ENCODE results near the gene TSPAN9.

TSPAN9 gene

DNA sequence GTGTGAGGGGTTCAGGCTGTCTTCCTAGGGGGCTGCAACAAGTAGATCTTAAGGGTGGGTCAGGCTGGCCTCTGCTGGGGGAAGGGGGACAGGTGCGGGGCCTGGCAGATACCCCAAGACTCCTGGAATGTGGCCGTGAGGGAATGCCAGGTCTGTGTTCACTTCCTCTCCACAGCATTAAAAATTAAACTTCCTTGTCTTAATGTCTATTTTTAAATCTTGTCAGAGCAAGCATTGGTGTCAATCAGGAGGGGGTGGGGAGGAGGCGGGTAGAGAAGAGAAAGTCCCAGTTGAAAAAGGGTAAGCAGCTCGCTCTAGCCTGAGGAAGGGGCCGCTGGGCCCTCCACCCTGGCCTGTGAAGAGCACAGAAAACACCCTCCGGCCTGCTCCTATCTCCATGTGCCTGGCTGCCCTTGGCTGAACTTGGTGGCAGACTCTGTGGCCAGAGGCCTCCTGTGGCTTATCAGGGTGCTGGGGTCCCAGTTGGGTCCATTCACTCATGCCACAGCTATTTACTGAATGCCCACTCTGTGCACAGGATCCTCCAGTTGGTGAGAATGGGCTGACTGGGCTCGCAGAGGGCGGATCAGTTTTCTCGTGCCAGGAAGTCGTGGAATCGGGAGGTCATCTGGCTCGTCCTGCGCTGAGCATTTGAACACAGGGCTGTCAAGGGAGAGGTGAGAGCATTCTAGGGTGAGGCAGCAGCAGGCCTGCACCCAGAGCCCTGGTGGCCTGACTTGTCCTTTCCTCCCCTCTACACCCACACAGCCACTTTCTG, 128.8 kb downstream of the TSPAN9 start:
- Histone ChIP-seq H3K4me1 (ENCODE audit: control insufficient read depth, insufficient read depth, low read length) (peaks cover 7% of the 10 kb centered on the region), H3K36me3 (ENCODE audit: control insufficient read depth, insufficient read depth, low read length) (no peaks in the 10 kb centered on the region), H3K27me3 (ENCODE audit: control insufficient read depth, insufficient read depth, low read length) (peaks cover 19% of the 10 kb centered on the region), H3K4me3 (ENCODE audit: low read depth, low read length) (no peak overlapping the region), H3K9me3 (ENCODE audit: control insufficient read depth, insufficient read depth, low read length) (no peaks in the 10 kb centered on the region), H3K9ac (ENCODE audit: low read depth, low read length) (no peak overlapping the region)

DNA sequence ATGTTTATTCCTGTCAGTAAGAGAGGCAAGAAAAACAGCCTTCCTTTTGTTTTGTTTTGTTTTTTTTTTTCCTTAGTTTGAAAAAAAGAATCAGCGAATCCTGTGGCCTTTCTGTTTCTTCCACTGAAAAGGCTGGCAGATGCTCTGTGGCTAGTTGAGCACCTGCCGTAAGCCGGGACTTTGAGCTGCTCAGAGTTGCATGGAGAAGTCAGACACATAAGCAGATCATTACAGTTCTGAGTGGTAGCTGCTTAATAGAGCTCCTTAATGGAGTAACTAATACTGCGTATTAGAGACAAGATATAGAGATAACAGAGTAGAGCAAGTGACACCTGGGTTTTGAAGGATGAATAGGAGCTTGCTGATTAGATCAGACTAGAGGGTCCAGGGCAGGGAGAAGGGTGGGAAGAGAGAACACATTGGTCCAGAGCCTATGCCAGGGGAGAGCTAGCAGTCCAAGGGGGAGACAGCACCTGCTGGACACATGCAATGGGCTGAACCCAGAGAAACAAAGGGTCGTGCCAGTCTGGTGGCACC, 129.4 kb downstream of the TSPAN9 start:
- Histone ChIP-seq H3K4me3 (ENCODE audit: low read depth, low read length) (no peak overlapping the region), H3K4me1 (ENCODE audit: control insufficient read depth, insufficient read depth, low read length) (peaks cover 5% of the 10 kb centered on the region), H3K9me3 (ENCODE audit: control insufficient read depth, insufficient read depth, low read length) (no peaks in the 10 kb centered on the region), H3K9ac (ENCODE audit: low read depth, low read length) (no peak overlapping the region), H3K36me3 (ENCODE audit: control insufficient read depth, insufficient read depth, low read length) (no peaks in the 10 kb centered on the region), H3K27me3 (ENCODE audit: control insufficient read depth, insufficient read depth, low read length) (peaks cover 13% of the 10 kb centered on the region)

DNA sequence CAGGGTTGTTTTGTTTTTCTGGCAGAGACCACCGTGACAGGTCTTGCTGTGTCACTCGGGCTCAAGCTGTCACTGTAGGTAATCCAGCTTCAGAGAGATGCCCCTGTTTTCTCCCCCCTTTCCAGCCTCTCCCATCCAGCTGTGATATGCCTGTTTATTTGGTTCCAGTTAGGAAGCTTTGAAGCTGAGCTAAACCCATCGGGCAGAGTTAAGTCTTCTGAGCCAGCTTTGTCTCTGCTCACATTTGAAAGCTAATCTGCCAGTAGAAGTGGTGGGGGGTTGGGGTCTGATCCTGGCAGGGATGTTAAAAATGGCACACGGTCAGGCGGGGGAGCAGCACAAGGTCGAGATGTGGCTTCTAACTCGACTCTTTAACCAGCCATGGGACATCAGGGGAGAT, 130.0 kb downstream of the TSPAN9 start:
- Histone ChIP-seq H3K9ac (ENCODE audit: low read depth, low read length) (no peak overlapping the region), H3K9me3 (ENCODE audit: control insufficient read depth, insufficient read depth, low read length) (no peaks in the 10 kb centered on the region), H3K4me1 (ENCODE audit: control insufficient read depth, insufficient read depth, low read length) (peaks cover 5% of the 10 kb centered on the region)

DNA sequence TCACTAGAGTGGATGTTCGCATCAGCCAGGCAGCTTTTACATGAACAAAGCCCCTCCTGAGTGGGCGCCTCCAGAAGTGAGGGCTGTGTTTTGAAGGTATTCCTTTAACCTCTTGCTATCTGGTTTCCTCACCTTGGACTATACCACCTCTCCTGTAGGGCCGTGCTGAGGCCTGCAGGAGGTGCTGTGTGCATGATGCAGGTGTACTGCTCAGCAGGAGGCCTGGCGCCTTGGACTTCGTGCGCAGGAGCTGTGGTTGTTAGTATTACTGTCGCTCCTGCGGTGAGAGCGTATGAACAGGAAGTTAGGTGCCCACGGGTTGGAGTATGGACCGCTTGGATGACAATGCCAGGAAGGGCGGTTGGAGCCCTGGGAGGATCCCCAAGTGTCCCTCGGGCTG, 130.7 kb downstream of the TSPAN9 start:
- H3K27me3 ChIP-seq (ENCODE audit: control insufficient read depth, insufficient read depth, low read length) = peaks cover under 1% of the 10 kb centered on the region
- H3K4me3 ChIP-seq (ENCODE audit: low read depth, low read length) = no peak overlapping the region
- no peaks in the 10 kb centered on the region for H3K9me3 ChIP-seq (ENCODE audit: control insufficient read depth, insufficient read depth, low read length)
- H3K36me3 ChIP-seq (ENCODE audit: control insufficient read depth, insufficient read depth, low read length) = no peaks in the 10 kb centered on the region
- H3K9ac ChIP-seq (ENCODE audit: low read depth, low read length) = no peak overlapping the region
- H3K4me1 ChIP-seq (ENCODE audit: control insufficient read depth, insufficient read depth, low read length) = peaks cover 5% of the 10 kb centered on the region

More for the DNA sequence above, 130.0 kb downstream of the TSPAN9 start:
- Histone ChIP-seq H3K4me3 (ENCODE audit: low read depth, low read length) (no peak overlapping the region), H3K36me3 (ENCODE audit: control insufficient read depth, insufficient read depth, low read length) (no peaks in the 10 kb centered on the region), H3K27me3 (ENCODE audit: control insufficient read depth, insufficient read depth, low read length) (peaks cover 7% of the 10 kb centered on the region)

DNA sequence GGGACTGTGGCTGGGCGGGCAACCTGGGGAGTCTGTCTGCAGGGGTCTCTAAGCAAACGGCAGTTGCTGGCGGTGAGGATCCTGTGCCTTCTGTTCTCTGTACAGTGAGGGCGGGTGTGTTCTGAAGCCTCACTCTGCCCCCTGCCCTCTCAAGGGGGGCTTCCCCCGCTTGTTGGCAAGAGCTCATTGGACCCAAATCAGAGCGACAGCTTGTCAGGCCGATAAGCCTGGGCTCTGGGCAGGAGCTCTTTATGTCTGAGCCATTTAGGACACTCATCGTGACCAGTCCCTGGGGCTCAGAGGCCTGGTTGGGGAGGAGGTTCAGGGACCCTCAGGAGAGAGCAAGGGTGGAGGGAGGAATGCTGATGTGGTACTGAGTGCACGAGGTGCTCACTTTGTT, 136.0 kb downstream of the TSPAN9 start:
- H3K27me3 ChIP-seq (ENCODE audit: control insufficient read depth, insufficient read depth, low read length) = no peaks in the 10 kb centered on the region
- H3K9ac ChIP-seq (ENCODE audit: low read depth, low read length) = no peak overlapping the region
- no peaks in the 10 kb centered on the region for H3K9me3 ChIP-seq (ENCODE audit: control insufficient read depth, insufficient read depth, low read length)
- peaks cover 14% of the 10 kb centered on the region for H3K4me1 ChIP-seq (ENCODE audit: control insufficient read depth, insufficient read depth, low read length)
- no peak overlapping the region for H3K4me3 ChIP-seq (ENCODE audit: low read depth, low read length)
- H3K36me3 ChIP-seq (ENCODE audit: control insufficient read depth, insufficient read depth, low read length) = no peaks in the 10 kb centered on the region

DNA sequence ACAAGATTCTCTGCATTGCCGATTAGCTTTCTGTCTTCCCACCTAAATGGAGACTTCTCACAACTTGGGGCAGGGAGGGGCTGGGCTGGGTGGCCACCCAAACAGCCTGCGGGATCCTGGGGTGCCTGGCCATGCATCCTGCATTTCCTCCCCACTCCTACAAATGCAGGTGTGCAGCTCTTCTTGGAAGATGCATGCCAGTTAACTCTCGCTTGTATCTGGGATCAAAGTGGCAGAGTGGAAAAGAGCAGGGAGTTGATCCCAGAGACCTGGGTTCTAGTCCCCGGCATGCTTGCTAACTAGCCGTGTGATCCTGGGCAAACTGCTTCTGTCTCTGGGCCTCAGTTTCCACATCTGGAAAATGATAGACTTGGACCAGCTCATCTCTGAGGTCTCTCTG, 136.6 kb downstream of the TSPAN9 start:
- no peak overlapping the region for H3K9ac ChIP-seq (ENCODE audit: low read depth, low read length)
- peaks cover 14% of the 10 kb centered on the region for H3K4me1 ChIP-seq (ENCODE audit: control insufficient read depth, insufficient read depth, low read length)

DNA sequence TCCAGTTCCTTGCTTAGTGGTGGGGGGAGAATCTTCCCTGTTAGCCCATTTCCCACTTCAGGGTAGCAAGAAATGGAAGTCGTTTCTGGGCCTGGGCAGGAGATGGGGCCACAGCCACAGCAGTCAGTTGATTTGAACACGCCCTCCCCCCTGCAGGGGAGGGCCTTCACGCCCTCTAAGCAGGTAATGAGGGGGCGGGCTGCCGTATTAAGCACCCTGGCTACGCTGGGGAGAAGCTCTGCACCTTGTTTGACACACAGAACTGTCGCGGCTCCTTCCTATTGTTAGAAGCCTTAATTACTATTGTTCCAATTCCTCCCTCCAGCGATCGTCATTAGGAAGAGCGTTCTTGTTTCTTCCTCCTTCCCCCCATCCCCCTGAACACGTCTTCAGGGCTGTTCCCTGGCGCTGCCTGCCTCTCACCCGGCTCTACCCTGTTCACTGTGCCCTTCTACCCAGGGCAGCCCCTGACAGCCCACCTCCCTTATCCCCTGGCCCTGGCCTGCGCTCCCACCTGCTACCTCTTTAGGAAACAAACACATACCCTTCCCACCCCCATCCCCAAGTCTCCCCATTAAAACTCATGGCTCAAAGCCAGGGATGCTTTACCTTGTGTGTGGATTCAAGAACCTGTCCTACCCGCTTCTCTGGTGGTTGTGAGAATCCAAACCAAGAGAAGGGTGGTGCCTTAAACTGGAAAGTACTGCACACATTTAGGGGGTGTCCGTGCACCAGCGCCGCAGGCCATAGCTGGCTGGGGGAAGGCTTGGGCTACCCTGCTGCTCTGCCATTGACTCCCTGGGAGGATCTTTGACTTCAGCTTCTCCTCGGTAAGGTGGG, 137.6 kb downstream of the TSPAN9 start:
- Histone ChIP-seq H3K27me3 (ENCODE audit: control insufficient read depth, insufficient read depth, low read length) (no peaks in the 10 kb centered on the region), H3K9ac (ENCODE audit: low read depth, low read length) (no peak overlapping the region), H3K4me1 (ENCODE audit: control insufficient read depth, insufficient read depth, low read length) (peaks cover 14% of the 10 kb centered on the region), H3K4me3 (ENCODE audit: low read depth, low read length) (no peak overlapping the region), H3K36me3 (ENCODE audit: control insufficient read depth, insufficient read depth, low read length) (no peaks in the 10 kb centered on the region), H3K9me3 (ENCODE audit: control insufficient read depth, insufficient read depth, low read length) (no peaks in the 10 kb centered on the region)

More for the DNA sequence above, 136.6 kb downstream of the TSPAN9 start:
- H3K4me3 ChIP-seq (ENCODE audit: low read depth, low read length) = no peak overlapping the region
- no peaks in the 10 kb centered on the region for H3K36me3 ChIP-seq (ENCODE audit: control insufficient read depth, insufficient read depth, low read length)
- H3K9me3 ChIP-seq (ENCODE audit: control insufficient read depth, insufficient read depth, low read length) = no peaks in the 10 kb centered on the region
- no peaks in the 10 kb centered on the region for H3K27me3 ChIP-seq (ENCODE audit: control insufficient read depth, insufficient read depth, low read length)

DNA sequence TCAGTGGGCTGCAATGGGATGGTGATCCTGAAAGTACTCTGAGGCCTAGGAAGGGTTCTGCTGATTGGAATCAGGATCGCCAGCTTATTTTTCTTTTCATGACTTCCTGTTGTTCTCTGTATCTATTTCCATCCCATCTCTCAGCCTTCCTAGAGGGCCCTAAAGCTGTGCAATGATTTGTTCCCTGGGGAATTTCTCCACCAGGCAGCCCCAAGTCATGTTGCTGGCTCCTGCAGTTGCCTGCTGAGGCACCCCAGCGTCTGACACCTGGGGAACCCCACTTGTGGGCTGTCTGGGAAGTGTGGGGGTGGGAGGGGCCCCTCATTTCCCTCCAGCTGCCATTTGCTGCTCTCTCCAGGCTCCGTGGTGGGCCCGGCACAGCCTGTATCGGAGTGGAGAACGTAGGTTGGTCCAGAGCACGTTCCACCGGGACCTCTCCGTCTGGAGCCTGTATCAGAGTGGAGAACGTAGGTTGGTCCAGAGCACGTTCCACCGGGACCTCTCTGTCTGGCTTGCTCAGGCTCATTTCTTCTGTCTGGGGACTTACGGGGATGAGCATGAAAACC, 138.3 kb downstream of the TSPAN9 start:
- no peak overlapping the region for H3K9ac ChIP-seq (ENCODE audit: low read depth, low read length)
- H3K9me3 ChIP-seq (ENCODE audit: control insufficient read depth, insufficient read depth, low read length) = no peaks in the 10 kb centered on the region
- no peaks in the 10 kb centered on the region for H3K36me3 ChIP-seq (ENCODE audit: control insufficient read depth, insufficient read depth, low read length)
- H3K27me3 ChIP-seq (ENCODE audit: control insufficient read depth, insufficient read depth, low read length) = no peaks in the 10 kb centered on the region
- no peak overlapping the region for H3K4me3 ChIP-seq (ENCODE audit: low read depth, low read length)
- peaks cover 14% of the 10 kb centered on the region for H3K4me1 ChIP-seq (ENCODE audit: control insufficient read depth, insufficient read depth, low read length)

DNA sequence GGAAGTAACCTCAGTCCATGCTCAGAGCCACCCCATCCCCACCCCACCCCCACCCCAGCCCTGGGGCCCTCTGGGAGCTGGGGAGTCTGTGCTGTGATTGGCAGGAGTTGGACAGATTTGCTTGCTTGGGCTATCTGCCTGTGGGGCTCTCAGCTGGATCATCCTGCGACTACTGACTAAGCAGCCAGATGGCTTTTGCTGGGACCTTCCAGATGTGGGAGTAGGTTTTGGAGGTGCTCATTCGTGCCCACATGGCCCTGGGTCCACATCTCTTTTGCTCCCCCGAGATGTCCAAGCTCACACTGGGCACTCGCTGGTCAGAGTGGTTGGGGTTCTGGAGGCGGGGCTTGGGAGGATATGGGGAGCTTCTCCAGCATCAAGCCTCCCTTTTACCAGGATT, 138.9 kb downstream of the TSPAN9 start:
- Histone ChIP-seq H3K36me3 (ENCODE audit: control insufficient read depth, insufficient read depth, low read length) (no peaks in the 10 kb centered on the region), H3K4me3 (ENCODE audit: low read depth, low read length) (no peak overlapping the region), H3K27me3 (ENCODE audit: control insufficient read depth, insufficient read depth, low read length) (no peaks in the 10 kb centered on the region), H3K4me1 (ENCODE audit: control insufficient read depth, insufficient read depth, low read length) (peaks cover 14% of the 10 kb centered on the region), H3K9ac (ENCODE audit: low read depth, low read length) (no peak overlapping the region), H3K9me3 (ENCODE audit: control insufficient read depth, insufficient read depth, low read length) (no peaks in the 10 kb centered on the region)

DNA sequence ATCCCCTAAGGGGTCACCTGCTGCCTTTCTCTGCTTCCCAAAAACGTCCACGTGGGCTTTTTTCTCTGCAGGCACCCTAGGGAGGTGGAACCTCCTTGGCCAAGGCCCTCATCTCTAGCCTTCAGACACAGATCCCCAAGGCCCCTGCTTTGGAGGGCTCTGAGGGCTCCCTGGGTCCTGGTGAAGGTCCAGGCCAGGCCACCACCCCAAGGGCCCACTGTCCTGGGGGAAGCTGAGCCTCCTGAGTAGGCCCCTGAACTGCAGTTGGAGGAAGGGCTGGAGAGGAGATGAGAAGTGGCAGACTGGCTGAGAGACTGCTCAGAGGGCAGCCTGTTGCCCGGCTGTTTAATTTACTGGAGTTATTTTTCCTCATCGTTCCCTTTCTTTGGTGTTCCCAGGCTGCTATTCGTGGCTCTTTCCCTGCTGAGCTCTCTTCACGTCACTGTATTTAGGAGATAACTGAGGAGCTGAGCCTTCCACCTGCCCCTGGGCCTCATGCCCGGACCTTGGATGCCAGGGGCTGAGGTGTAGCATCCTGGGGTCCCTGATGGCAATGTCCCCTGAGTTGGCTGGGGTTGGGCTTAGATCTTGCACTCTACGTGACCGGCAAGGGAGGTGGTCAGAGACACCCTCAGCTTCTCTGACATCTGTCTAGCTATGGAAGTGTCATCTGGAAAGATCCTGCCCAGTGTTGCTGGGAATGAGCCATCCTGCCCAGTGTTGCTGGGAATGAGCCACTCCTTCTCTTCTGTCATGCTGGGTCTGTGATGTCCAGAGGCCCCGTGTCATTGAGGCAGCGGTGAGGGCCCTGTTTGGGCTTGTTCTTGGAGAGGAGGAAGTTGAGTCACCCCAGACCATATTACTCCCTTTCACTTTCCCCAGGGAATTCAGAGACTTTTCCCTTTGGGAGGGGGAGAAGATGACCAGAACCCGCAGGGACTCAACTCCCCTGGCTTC, 139.8 kb downstream of the TSPAN9 start:
- H3K4me3 ChIP-seq (ENCODE audit: low read depth, low read length) = no peak overlapping the region
- no peaks in the 10 kb centered on the region for H3K9me3 ChIP-seq (ENCODE audit: control insufficient read depth, insufficient read depth, low read length)
- H3K4me1 ChIP-seq (ENCODE audit: control insufficient read depth, insufficient read depth, low read length) = peaks cover 14% of the 10 kb centered on the region
- H3K9ac ChIP-seq (ENCODE audit: low read depth, low read length) = no peak overlapping the region
- no peaks in the 10 kb centered on the region for H3K36me3 ChIP-seq (ENCODE audit: control insufficient read depth, insufficient read depth, low read length)
- H3K27me3 ChIP-seq (ENCODE audit: control insufficient read depth, insufficient read depth, low read length) = no peaks in the 10 kb centered on the region

DNA sequence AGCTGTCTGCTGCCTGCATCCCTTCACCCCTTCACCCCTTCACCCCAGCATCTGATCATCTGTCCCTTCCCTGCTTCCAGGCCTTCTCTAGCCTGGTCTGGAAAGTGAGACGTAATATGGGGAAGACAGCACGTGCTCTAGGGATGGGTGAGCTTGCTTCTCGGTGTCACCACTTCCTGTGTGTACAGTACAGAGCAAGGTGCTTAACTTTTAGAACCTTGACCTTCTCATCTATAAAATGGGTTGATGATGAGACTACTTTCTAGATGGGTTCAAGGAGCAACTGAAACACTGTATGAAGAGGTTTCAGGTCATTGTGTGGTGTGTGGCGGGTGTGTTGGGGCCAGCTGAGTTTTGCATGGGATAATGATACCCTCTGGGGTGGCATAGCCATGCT, 140.5 kb downstream of the TSPAN9 start:
- H3K36me3 ChIP-seq (ENCODE audit: control insufficient read depth, insufficient read depth, low read length) = no peaks in the 10 kb centered on the region
- no peak overlapping the region for H3K9ac ChIP-seq (ENCODE audit: low read depth, low read length)
- H3K4me3 ChIP-seq (ENCODE audit: low read depth, low read length) = no peak overlapping the region
- H3K4me1 ChIP-seq (ENCODE audit: control insufficient read depth, insufficient read depth, low read length) = peaks cover 14% of the 10 kb centered on the region
- no peaks in the 10 kb centered on the region for H3K27me3 ChIP-seq (ENCODE audit: control insufficient read depth, insufficient read depth, low read length)
- H3K9me3 ChIP-seq (ENCODE audit: control insufficient read depth, insufficient read depth, low read length) = no peaks in the 10 kb centered on the region

Measured in iPS-15b (cell line).